Activated CD8-positive, alpha-beta memory T cell treated with anti-CD3 and anti-CD28 coated beads, Interleukin-2, amount 50 U/mL, for 4 hours (primary cell): ENCODE results near the gene TRIM28.
A peak's percentile ranks its signal among the peaks of the same experiment; 100 is the strongest.

Experiments
- DNase-seq: peaks from one replicate; pipeline ENCODE4 v3.0.0-alpha.2; 2020

Gene TRIM28

DNA sequence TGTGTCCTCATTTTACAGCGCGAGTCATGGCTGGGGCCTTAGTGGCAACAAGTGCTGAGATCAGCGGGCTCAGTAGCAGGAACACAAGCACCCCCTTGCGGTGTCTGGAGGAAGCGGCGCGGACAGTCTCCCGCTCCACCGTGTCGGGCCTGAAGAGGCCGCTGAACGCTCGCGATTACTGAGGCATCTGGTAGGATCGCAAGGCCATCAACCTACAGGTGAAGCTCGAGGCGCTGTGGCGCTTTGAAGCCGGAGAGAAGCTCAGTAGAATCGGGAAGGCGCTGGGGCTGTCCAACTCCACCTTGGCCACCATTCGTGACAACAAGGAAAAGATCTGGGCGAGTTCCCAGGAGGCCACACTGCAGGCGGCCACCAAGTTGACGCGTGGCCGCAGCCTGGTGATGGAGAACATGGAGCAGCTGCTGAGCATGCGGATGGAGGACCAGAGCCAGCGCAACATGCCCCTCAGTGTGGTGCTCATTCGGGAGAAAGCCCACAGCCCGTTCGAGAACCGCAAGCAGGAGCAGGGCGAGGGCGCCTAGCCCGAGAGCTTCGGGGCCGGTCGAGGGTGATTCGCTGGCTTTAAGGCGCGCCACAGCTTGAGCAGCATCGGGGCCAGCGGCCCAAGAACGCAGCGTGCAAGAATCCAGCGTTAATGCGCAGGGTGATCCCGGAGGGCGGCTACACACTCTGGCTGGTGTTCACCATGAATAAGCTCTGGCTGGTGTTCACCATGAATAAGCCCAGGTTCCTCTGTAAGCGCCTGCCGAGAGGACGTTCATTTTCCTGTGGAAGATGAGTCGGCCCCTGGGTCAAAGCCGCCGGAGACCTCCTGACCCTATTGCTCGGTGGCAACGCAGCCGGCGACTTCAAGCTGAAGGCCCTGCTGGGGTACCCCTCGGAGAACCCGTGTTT is 37.6 kb downstream of the TRIM28 start:
- DNase-seq, result peak; percentile 92

DNA sequence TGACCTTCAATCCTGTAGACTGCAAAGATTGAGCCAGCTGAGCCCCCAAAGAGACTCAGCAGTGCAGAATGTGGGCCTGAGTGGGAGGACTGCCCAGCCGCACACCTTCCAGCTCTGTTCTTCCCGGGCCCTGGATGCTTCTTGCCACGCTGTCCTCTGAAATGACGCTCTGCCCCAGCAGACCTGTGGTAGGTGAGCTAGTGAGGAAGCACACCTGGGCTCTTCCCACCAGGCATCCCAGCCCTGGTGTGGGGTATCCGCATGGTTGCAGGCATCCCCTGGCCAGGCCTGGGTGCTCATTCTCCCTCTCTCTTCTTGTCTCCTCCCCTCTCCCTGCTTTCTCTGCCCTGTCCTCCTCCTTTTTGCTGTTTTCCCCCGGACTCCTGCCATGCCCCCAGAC is 39.1 kb downstream of the TRIM28 start:
- no peak for DNase-seq

DNA sequence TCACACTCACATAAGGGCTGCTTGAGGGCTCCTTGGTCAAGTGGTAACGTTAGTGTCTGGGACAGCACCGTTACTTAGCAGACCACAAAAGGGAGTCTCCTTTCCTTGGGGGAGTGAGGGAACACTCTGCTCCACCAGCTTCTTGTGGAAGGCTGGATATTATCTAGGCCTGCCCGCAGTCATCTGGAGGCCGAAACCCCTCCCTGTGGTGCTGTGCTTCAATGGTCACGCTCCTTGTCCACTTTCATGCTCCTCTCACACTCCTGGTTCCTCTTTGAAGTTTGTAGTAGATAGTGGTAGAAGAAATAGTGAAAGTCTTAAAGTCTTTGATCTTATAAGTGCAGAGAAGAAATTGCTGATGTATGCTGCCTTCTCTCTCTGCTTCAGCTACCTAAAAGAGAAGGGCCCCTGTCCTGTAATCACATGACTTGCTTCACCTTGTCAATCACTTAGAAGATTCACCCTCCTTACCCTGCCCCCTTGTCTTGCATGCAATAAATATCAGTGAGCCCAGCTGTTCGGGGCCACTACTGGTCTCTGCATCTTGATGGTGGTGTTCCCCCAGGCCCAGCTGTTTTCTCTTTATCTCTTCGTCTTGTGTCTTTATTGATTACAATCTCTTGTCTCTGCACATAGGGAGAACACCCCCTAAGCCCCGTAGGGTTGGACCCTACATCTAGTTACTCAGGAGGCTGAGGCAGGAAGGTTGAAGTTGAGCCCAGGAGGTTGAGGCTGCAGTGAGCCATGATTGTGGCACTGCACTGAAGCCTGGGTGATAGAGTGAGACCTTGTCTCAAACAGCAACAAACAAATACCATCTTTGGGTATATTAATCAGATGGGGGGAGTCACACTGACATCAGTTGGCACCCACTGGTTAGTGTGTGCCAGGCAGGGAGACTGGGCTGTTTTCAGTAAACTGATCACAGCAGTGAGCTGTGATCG is 40.9 kb downstream of the TRIM28 start:
- DNase-seq, result no peak

DNA sequence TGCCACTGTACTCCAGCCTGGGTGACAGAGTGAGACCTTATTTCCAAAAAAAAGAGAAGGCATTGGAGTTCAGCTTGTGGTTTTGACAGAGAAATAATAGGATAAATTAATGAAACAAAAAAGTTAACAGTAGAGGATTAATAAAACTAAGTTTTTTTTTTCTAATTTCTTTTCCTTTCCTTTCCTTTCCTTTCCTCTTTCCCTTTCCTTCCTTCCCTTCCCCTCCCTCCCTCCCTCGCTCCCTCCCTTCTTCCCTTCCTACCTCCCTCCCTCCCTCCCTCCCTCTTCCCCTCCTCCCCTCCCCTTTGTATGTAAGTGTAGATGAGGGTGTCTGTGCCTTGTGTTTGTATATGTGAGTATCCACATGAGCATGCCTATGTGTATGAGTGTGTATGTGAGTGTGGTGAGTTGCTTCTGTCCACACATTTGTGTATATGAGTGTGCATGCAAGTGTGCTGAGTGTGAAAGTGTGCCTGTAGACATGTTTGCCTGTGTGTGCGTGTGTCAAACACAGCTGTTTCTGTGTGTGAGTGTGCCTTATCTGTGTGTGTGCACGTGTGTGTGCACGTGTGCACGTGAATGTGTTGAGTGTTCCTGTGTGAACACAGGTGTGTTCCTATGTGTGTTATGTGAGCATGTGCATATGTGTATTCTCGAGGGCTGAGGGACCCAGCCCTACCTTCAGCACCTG is 41.7 kb downstream of the TRIM28 start:
- no peak for DNase-seq

DNA sequence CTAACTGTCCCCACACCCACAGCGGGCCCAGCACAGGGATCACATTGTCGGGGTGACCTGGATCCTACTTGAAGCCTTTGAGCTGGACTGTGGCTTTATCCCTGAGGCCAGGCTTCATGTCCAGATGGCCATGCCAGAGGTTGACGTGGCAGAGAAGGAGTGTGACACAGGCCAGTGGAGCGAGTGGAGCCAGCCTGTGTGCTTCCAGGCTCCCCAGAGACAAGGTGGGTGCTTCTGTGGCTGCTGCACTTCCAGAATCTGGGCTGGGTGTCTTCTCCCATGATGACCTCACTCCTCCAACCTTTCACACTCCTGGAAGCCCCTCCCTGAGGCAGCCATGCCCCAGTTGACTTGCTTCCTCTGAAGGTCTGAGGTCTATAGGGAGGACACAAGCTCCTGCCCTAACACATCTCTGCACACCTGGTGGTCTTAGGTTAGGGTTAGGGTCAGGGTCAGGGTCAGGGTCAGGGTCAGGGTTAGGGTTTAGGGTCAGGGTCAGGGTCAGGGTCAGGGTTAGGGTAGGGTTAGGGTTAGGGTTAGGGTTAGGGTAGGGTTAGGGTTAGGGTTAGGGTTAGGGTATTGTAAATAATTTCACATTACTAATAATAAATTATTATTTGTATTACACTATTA is 42.4 kb downstream of the TRIM28 start:
- DNase-seq, result no peak
